GM21360 (cell line): ENCODE results near the gene ATP8A2.

Source experiments
- ATAC-seq: cut with Tn5 transposase; IDR thresholded peaks from one replicate; pipeline ENCODE4 v1.9.1; 2021; ENCODE audit warnings: mild to moderate bottlenecking, moderate library complexity; ENCODE audit not compliant: unreplicated experiment

Gene ATP8A2

DNA sequence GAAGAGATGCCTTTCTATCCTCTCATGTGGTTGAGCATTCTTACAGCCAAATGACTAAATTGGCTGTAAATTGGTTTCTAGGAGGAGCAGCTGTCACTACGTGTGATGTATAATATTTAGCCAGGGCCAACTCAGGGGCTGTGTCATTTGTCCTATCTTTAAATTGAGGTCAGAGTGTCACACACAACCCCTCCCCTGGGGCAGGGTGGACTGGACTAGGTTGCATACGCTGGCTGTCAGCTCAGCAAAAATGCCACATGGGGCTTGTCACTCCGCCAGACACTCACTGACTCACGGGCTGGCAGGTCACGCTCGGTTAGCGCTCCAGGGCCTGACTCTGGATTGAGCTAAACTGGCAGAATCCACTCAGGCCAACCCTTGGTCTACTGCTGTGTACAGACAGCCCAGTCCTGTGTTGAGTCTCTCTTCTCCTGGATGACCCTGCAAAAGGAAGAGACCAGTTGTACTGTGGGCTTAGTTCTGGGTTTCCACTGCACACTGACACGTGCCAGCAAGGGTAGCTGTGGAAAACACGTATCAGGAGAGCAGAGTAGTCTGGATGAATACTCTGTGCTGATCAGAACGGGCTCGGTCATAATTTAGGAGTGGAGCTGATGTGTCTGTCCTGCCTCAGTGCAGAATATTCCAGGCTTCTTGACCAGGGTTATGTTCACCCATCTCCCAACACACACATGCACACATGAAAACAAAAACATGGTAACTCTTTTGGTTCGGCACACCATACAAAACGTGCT is 650.9 kb downstream of the ATP8A2 start:
- ATAC-seq = no peak

DNA sequence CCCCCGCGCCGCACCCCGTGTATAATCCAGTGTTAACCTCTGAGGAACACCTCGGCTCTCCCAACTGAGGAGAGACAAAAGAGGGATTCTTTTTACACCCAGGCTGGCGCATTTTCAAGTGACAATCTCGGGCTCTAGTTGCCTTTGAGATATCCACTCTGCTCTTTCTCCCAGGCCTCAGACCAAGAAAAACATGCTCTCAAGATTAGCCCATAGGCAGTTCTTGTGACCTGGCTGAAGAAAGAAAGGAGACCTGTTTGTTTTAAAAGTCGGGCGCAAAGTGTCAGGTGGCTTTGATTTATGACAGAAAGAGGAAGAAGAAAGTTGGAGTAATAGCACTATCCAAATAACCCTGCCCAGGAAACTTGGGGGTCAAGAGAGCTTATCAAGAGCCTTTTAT is 652.8 kb downstream of the ATP8A2 start:
- no peak for ATAC-seq

DNA sequence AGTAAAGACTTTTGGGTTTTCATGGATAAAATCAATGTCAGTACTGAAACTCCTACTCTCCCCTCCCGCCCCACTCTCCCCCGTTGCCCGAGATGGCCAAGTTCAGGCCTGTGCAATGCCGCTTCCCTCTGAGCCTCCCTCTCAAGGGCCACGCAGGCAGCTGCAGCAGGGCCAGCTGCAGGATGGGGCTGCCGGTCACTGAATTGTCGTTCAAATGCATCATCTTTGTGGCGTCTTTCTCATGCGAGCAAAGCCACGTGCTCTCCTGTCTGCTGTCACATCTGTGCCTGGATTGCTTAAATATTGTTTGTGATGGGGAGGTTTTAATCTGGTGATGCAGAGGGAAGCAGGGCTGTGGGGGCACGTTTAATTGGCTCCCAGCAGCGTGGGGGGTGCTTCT is 653.4 kb downstream of the ATP8A2 start:
- ATAC-seq = no peak

DNA sequence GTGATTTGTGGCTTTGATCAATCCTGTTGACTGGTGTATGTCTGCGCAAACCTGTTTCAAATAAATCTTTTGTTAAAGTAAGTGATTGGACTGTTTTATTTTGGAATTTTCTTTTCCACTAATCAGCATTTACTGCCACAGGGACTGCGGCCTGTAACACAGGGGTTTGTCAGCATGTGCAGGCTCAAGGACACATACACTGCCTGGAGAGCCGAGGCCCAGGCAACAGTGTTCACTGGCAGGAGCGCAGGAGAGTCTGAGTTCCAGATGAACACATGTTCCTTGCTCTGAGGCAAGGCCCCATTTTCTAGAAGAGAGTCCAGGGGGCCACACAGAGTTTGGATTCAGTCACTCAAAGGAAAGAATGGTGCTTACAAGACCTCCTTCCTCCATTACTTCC is 654.0 kb downstream of the ATP8A2 start:
- no peak for ATAC-seq

DNA sequence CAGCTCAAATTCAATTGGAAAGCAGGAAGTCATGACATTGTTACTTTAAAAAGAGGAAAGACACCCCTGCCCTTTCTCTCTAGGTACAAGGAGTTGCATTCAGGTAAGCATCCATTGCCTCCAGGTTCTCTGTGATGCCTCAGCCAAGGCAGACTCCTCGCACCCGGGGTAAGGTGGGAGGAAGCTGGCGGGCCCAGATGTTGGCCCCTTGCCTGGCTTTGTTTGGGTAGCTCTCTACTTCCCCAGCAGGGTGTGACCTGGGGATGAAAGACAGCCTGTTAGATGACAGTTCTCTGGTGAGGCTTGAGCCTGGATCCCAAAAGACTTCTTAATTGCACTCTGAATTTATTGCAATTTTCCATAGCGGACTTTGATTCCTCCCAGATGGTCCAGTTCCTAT is 654.4 kb downstream of the ATP8A2 start:
- ATAC-seq = no peak

DNA sequence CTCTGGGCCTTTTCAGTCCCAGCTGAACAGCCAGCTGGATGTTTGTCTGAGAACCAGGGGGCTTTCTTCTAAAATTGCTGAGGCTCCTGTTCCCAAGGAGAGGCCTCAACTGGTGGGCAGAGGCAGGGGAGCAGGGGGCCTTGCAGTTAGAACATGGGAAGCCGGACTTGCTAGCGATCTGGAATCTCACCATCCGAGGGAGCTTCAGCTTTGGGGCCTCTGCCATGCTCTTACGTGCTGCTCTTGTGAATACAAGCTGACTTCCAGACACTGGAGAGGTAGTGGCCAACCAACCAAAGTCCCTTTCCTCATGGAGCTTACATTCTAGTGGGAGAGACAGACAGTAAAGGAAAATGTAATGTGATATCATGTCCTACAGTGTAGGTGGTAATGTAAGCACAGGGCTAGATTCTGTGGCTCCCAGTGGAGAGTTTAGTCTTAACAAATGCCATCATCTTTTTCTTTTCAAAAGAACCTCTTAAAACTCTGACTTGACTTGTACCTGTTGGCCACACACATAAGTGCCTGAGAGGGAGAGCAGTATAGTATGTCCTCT is 657.9 kb downstream of the ATP8A2 start:
- ATAC-seq = no peak

DNA sequence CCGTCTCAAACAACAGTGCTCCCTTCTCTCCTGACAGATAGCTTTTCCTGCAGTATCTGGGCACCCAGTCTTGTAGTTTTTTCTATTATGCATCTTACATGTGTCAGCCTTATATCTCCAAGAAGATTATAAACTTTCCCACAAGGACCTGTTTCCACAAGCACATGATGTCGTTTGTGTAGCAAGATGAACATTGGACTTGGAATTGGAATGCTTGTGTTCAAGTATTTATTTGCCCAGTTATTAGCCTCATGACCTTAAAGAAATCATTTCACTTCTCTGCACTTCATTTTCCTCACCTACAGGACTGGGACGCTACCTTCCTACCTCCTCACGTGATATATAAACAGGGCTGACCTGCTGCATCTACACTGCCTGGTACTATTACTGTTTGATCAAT is 658.6 kb downstream of the ATP8A2 start:
- no peak for ATAC-seq

DNA sequence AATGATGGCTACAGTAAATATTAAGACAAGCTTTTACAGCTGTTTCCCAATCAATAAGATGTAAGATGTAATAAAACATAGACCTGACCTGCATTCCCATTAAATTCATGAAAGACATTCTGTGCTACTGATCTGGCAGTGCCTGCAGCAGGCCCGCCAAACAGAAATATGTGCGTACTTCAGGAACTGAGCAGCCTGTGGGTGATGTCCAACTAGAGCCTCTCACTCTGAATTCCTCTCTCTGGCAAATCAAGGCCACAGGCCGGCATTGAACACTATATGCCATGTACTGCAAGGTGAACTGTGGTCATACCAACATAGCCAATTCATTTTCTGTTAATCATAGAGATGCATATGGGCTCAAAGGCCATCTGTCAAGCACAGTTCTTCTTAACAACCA is 662.2 kb downstream of the ATP8A2 start:
- ATAC-seq = no peak

DNA sequence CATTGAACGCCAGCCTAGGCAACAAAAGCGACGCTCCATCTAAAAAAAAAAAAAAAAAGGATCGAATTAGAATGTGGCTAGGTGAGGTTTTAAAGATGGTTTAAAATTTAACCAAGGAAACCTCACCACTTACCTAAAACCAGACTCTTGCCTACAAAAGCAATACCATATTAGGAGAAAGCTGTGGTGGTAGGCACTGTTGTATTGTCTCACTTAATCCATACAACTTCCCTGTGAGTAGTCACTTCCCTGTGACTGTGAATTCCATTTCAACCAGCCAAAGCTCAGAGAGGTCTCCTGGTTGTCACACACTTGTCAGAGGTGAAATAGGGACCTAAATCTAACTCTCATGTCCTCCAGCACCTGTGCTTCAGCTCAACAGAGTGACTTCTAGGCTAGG is 664.6 kb downstream of the ATP8A2 start:
- no peak for ATAC-seq

DNA sequence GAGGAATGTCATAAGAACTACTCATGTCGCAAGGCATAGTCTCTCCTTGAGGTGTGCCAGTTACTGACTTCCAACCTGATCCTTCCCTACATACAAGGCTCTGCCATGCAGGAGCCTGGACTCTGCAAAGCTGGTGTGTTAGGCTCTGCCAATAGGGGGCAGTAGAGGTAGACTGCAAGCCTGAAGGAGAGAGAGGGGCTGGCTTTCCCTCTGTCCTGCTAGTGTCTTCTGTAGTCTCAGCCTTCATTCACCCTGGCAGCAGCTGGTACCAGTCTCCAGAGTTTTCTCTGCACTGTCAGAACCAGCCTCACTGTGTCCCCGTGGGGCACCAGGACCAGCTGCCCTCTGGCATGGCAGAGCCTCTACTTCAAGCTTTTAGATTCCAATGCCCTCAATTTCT is 665.5 kb downstream of the ATP8A2 start:
- ATAC-seq = no peak

DNA sequence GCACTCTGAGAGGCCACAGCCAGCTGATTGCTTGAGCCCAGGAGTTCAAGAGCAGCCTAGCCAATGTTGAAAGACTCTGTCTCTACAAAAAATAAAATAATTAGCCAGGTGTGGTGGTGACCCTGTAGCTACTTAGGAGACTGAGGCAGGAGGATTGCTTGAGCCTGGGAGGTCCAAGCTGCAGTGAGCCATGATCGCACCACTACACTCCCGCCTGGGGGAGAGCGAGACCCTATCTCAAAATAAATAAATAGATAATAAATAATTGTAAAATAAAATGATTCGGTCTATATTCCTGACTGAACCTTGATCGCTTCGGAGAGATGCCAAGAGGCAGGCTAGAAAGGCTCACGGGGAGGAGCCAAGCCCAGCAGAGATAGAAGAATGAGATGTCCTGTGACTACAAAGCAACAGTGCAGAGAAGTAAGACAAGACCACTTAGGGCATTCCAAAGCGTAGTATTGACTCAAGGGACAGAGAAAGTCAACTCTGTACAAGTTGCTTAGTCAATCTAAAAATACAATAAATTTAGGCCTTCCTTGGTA is 667.2 kb downstream of the ATP8A2 start:
- ATAC-seq = no peak

DNA sequence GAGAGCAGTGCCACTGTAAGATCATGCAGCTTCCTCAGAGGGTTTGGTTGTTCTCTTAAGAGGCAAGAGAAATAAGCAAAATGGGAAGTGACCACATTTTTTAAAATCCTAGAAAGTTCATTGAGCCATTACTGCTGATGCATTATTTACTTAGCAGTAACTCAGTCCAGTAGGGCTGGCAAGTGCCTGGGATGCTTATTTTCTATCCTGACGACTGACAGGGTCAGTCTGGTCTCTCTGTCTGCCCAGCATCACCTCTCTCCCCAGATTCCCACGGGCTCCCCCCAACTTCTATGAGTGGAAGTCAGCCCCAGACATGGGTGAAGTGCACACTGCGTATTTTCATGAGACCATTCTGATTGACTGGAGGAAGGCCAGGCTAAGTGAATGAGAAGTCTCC is 669.7 kb downstream of the ATP8A2 start:
- no peak for ATAC-seq

DNA sequence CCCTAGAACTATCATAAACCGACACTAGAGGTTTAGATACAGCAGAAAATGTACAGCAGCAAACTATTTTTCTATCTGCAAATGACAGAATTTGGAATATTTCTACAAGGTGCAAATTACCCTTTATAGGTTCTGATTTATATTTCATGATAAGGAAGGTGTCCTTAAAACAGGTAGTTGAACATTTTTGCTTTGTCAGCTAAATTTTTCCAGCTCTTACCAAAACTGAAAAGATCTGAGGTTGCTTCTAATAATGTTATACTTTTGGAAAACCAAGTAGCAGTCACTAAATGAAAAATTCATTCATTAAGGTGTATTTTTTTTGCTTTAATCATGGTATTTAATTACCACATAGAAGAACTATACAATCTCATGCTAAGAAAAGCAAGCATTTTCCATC is 671.0 kb downstream of the ATP8A2 start:
- no peak for ATAC-seq

DNA sequence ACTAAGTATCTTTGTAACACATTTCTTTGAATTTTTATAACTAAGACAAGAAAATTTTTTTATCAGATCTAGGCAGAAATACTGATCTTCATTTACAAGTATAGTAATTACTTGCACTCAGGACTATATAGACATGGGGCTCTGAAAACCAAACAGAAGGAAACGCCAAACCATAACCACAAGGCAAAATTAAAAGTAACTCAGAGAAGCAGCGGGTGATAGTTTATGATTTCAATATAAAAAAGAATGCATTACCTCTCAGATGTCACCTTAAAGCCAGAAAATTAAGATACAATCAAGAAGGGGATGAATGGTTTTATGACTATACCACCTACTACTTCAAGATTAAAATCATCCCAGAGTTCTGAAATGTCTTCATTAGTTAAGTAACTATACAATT is 673.4 kb downstream of the ATP8A2 start:
- ATAC-seq = no peak

DNA sequence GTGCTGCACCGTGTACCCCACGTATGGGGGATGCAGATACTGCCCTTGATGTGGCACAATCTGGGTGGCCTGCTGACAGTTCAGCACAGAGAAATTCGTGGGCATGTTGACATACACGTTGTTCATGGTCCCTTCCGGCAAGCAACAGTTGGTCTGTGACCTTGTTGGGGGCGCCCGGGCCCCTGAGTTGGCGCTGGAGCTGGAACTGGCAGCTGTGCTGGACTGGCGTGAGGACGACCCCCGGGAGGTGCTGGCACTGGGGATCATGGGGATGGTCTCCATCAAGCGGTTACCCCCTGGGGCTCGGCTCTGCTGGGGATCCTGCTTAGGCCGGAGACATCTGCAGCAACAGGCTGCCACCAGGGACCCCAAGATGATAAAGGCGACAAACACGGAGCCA is 674.9 kb downstream of the ATP8A2 start:
- no peak for ATAC-seq

DNA sequence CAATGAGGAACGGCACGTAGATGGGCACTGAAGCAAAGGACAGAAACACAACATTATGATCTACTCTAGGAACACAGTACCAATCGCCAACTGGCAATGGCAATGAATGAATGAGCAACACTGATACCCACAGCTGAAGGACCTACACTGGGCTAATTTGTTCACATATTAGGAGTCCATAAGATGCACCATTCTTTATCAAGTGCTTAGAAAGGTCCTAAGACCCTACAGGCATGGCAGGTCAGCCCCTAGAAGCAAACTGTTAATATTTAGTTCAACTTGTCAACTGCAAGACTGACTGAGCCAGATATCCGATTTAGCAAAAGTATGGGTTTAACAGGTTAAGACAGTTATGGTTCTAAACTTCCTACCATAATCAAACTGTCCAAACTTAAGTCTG is 675.3 kb downstream of the ATP8A2 start:
- no peak for ATAC-seq

DNA sequence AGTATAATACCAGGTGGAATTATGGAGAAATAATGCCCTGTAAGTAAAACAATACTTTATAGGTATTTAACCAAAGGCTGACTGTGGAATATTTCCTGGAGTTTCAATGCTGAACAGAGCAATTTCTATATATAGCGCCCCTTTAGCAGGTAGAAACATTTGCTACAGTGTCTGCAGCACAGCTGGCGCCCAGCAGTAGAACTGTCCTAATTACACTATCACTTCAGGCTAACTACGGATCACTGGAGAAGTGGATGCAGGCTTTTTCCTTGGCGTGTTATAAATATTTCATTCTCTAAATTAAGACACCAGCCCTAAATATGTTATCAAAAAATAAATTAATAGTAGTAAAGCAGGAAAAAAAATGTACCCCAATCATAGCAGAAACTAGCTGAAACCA is 677.0 kb downstream of the ATP8A2 start:
- no peak for ATAC-seq

DNA sequence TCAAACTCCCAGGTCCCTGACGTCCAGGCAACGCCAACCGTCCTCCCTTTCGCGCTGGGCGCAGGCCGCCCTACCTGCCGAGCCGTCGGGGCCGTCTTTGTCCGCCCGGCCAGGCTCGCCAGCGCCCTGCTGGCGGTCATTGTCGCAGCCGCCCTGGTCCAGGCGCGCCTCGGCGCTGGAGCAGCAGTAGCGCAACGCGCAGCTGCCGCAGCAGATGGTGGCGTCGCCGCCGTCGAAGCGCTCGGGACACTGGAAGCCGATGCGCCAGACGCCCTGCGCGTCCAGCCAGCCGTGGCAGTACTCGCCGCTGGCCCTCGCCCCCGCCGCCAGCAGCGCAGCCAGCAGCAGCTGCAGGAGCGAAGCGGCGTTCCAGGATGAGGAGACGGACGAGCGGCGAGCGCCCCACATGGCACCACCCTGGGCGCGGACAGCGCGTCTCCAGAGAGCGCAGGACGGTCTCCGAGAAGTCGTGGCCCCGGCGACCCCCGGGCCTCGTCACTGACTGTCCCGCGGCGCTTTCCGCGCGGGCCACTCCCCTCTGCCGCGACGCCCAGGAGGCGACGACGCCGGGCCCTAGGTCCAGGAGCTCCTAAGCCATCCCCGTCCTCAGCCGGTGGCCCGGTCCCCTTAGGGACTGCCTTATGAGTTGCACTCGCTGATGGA is 678.9 kb downstream of the ATP8A2 start:
- ATAC-seq = no peak

DNA sequence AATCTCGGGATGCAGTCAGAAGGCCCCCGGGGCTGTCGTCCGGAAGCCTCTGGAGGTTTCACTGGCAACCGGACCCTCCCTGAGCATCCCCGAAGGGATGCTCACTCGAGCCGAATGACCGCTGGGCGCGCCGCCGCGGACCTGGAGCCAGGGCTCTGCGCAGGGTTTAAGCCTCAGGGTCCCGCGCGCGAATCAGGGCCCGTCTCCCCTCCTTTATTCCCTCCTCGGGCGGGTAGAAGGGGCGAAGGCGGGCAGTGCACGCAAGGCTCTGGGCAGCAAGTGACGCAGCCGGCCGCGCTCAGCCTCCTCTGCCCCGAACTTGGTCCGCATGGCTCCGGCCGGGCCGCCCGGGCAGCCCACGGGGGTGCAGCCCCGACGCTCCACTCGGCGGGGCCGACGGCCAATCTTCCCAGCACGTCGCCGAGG is 679.5 kb downstream of the ATP8A2 start:
- no peak for ATAC-seq

DNA sequence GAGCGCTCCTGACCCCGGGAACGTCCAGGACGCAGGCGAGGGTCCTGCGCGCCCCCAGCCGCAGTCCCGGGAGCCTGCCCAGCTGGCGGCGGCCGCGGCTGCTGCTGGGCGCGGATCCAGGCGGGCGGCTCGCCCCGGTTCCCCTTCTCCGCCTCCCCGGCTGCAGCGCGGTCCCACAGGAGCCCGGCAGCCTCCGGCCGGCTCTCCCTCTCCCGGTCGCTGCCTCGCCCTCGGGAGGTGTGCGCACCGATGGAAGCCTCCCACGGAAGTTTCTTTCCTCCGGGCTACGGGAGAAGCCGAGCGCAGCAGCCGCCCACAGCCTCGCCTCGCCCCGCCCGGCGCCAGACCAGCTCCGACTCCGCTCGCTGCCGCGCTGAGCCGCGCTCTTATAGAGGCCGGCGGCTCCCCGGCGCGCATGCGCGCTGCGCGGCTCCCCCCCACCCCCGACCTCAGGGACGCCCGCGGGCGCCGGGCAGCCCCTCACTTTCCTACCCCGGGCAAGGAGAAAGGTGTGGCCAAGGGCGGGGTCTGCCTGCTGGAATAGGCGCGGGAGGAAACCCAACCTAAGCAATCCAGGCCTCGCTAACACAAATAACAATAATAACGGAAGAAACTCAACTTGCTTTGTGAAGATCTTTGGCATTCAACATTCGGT is 680.0 kb downstream of the ATP8A2 start, which contains the start of gene SHISA2:
Gene SHISA2, minus strand, starts transcription at position 360 of the 655 bp plus-strand sequence. CDS start 1,041 bp downstream, outside the sequence.
- no peak for ATAC-seq

DNA sequence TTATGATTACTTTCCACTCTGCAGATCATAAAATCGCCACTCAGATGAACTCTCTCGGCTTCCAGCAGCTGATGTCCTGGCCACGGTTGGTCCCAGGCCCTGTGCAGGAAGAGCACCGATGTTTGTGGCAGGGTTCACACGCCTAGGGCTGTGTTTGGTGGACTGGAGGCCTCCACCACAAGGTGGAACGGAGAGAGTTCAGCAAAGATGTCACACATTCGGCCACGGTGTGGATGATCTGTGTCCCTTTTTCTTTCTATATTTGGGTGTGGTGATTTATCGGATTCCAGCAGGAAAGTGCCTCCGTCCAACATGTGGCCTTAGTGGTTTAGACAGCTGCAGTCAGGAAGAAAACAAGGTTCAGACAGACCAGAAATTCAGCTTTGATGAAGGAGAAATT is 680.6 kb downstream of the ATP8A2 start:
- ATAC-seq = no peak
